ENCODE measurements around the gene SETD3.

The SETD3 gene

DNA sequence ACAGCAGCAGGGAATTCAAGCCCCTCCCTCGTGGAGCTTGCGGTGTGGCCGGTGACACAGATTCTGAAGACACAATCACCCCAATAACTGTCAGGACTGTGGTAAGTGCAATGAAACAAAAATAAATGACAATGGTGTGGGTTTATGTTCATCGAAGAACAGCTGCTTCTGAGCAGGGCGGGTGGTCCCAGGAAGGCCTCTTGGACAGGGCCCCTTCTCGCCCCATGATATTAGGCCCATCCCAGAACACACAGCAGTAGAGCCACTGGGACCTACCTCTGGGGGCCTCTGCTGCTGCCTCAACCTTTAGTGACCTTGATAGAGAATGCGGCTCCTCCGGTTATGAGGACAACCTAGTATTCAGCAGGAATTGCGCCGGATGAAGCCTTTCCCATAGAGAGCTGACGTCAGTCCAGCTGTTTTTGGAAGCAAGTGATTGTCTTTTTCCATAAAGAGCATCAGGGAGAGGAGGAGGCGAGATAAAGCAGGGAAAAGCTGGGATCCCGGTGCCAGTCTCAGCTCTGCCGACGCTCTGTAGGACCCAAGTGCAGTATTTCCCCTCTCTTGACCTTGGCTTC is 124.5 kb downstream of the SETD3 start:
- Histone ChIP-seq H3K4me1 (ENCODE audit: insufficient read depth, poor library complexity, severe bottlenecking) (no peaks in the 10 kb centered on the region), H3K9me3 (ENCODE audit: severe bottlenecking) (no peaks in the 10 kb centered on the region), H3K27ac (ENCODE audit: poor library complexity, severe bottlenecking) (no peak overlapping the region), H3K36me3 (ENCODE audit: low read depth) (no peaks in the 10 kb centered on the region), H3K4me3 (ENCODE audit: severe bottlenecking) (no peak overlapping the region), H3K27me3 (ENCODE audit: insufficient read depth, poor library complexity, severe bottlenecking) (no peaks in the 10 kb centered on the region)
- DNase-seq (ENCODE audit: low spot score) (no peak), ATAC-seq (ENCODE audit: low read depth) (no peak)
- TF ChIP-seq, protein P1, sequence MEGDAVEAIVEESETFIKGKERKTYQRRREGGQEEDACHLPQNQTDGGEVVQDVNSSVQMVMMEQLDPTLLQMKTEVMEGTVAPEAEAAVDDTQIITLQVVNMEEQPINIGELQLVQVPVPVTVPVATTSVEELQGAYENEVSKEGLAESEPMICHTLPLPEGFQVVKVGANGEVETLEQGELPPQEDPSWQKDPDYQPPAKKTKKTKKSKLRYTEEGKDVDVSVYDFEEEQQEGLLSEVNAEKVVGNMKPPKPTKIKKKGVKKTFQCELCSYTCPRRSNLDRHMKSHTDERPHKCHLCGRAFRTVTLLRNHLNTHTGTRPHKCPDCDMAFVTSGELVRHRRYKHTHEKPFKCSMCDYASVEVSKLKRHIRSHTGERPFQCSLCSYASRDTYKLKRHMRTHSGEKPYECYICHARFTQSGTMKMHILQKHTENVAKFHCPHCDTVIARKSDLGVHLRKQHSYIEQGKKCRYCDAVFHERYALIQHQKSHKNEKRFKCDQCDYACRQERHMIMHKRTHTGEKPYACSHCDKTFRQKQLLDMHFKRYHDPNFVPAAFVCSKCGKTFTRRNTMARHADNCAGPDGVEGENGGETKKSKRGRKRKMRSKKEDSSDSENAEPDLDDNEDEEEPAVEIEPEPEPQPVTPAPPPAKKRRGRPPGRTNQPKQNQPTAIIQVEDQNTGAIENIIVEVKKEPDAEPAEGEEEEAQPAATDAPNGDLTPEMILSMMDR (IDR thresholded peaks at IDR 0.05; ENCODE audit: poor library complexity, severe bottlenecking) = no peak

DNA sequence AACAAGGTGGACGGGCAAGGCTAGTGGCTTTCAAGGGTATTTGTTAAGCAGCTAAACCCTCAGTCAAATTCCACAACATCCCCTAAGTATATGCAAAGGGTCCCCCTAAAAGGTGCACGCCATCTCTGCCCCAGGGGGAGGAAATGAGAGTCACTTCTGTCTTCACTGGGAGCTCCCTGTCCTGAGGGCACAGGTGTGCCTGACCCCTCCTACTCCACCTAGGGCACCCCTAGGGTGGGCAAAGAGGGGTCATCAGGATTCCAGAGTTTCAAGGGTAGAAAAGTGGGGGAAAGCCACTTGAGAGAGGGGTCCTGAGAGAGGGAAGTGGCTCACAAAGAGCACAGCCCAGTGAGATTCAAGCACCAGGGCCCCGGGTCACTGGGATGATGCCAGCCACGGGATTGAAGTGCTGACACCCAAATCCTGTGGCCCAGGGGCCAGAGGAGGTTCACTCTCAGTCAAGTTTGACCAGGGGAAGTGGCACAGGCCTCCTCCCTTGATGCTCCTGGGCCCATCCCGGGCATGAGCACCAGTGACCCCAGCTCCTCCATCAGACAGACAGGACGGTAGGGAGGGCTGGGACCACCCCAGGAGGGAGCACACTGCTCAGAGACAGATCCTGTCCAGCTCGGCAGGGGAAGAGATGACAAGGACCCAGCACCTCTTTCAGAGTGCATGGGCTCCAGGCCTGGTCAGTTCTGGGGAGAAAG is 126.3 kb downstream of the SETD3 start:
- DNase-seq (ENCODE audit: low spot score) = no peak

DNA sequence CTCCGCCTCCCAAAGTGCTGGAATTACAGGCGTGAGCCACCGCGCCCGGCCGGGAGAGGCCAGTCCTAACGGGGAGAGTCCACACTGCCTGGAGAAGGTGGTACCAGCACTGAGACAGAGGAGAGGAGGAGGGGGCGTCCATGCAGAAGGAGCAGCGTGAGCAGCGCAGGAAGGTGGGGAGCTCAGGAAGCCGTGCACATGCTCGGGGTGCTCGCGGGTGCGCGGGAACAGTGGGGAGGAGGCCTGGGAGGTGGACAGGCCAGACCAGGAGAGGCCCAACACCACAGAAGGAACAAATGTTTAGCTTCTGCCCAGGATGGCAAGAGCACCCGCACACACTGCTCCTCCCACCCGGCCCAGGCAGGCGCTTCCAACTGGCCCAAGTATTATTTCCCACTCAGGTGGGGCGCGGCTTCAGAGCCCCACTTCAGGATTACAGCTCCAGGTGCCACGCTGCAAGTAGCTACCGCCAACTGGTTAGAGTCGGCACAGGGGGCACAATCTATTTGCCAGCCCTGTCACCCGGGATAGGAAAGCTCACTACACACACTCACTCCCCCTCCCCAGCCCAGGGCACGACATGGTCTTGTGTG is 127.9 kb downstream of the SETD3 start:
- no peak overlapping the region for H3K4me3 ChIP-seq (ENCODE audit: severe bottlenecking)
- no peaks in the 10 kb centered on the region for H3K36me3 ChIP-seq (ENCODE audit: low read depth)
- no peaks in the 10 kb centered on the region for H3K4me1 ChIP-seq (ENCODE audit: insufficient read depth, poor library complexity, severe bottlenecking)
- TF ChIP-seq, protein P1 (IDR thresholded peaks at IDR 0.05; ENCODE audit: poor library complexity, severe bottlenecking) = no peak
- H3K27me3 ChIP-seq (ENCODE audit: insufficient read depth, poor library complexity, severe bottlenecking) = no peaks in the 10 kb centered on the region
- no peak for ATAC-seq (ENCODE audit: low read depth)
- H3K9me3 ChIP-seq (ENCODE audit: severe bottlenecking) = no peaks in the 10 kb centered on the region
- no peak for DNase-seq (ENCODE audit: low spot score)
- H3K27ac ChIP-seq (ENCODE audit: poor library complexity, severe bottlenecking) = no peak overlapping the region

More for the DNA sequence above, 126.3 kb downstream of the SETD3 start:
- no peaks in the 10 kb centered on the region for H3K27me3 ChIP-seq (ENCODE audit: insufficient read depth, poor library complexity, severe bottlenecking)
- no peaks in the 10 kb centered on the region for H3K4me1 ChIP-seq (ENCODE audit: insufficient read depth, poor library complexity, severe bottlenecking)
- H3K4me3 ChIP-seq (ENCODE audit: severe bottlenecking) = no peak overlapping the region
- H3K36me3 ChIP-seq (ENCODE audit: low read depth) = no peaks in the 10 kb centered on the region
- no peaks in the 10 kb centered on the region for H3K9me3 ChIP-seq (ENCODE audit: severe bottlenecking)
- TF ChIP-seq, protein P1 (IDR thresholded peaks at IDR 0.05; ENCODE audit: poor library complexity, severe bottlenecking) = no peak
- no peak for ATAC-seq (ENCODE audit: low read depth)
- no peak overlapping the region for H3K27ac ChIP-seq (ENCODE audit: poor library complexity, severe bottlenecking)

DNA sequence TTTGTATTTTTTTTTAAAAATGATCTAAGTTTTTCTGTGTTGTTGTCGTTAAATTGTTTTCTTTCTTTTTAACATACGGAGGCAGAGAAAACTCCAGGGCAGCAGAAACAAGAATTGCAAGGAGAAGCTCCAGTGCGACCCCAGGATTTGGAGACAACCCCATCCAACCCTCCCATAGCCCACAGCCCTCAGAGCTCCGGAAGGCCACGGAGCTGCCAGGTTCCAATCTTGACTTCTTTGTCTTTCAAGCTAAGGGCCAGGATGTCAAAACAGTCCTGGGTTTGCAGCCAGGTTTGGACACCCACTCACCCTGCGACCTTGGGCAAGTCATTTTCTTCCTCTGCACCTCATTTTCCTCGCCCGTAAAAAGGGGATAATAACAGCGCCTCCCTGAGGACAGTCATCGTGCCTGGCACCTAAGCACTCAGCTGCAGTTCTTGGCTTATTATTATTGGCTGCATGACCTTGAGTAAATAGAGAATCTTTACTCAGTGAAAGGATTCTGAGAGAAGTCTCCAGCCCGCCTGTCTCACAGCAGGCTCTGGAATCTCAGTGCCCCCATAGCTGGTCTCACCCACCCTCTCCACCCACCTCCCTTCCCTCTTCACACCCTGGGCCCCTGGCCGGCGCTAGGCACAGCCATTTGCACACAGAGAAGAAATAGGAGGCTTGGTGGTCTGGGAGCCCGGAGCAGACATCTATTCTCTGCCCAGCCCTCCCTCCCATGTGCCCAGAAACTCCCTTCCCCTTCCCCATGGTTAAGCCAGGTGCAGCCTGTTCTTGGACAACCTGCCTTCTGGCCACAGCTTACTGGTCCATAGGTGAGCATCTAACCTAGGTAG is 129.3 kb downstream of the SETD3 start:
- Histone ChIP-seq H3K4me3 (ENCODE audit: severe bottlenecking) (no peak overlapping the region), H3K9me3 (ENCODE audit: severe bottlenecking) (no peaks in the 10 kb centered on the region), H3K27ac (ENCODE audit: poor library complexity, severe bottlenecking) (no peak overlapping the region), H3K4me1 (ENCODE audit: insufficient read depth, poor library complexity, severe bottlenecking) (no peaks in the 10 kb centered on the region), H3K27me3 (ENCODE audit: insufficient read depth, poor library complexity, severe bottlenecking) (no peaks in the 10 kb centered on the region), H3K36me3 (ENCODE audit: low read depth) (no peaks in the 10 kb centered on the region)
- no peak for ATAC-seq (ENCODE audit: low read depth)
- TF ChIP-seq, protein P1 (IDR thresholded peaks at IDR 0.05; ENCODE audit: poor library complexity, severe bottlenecking) = no peak
- no peak for DNase-seq (ENCODE audit: low spot score)
